Activated T-cell treated with anti-CD3 and anti-CD28 coated beads, Interleukin-2, amount 50 U/mL, for 24 hours (primary cell): ENCODE measurements around the gene AATK.

Experiments
- DNase-seq: peaks from one replicate; pipeline ENCODE4 v3.0.0-alpha.2; 2020
- H3K27ac Mint-ChIP-seq: 2 replicates; pipeline ENCODE4 v1.8.0; 2020; ENCODE audit warnings: mild to moderate bottlenecking, mixed read lengths
- H3K27me3 Mint-ChIP-seq: 2 replicates; pipeline ENCODE4 v1.8.0; 2020; ENCODE audit warnings: mixed read lengths
- H3K36me3 Mint-ChIP-seq: 2 replicates; pipeline ENCODE4 v1.8.0; 2020; ENCODE audit warnings: low read depth, mixed read lengths
- H3K4me1 Mint-ChIP-seq: 2 replicates; pipeline ENCODE4 v1.8.0; 2020; ENCODE audit warnings: low read depth, mixed read lengths
- H3K4me3 Mint-ChIP-seq: 2 replicates; pipeline ENCODE4 v1.8.0; 2020; ENCODE audit warnings: mild to moderate bottlenecking, moderate library complexity, mixed read lengths
- H3K9me3 Mint-ChIP-seq: 2 replicates; pipeline ENCODE4 v1.8.0; 2020; ENCODE audit warnings: mixed read lengths

The AATK gene

GRCh38 chr17:81109957-81110356 is 56.1 kb downstream of the AATK start:
- DNase-seq = no peak
- Mint-ChIP-seq H3K9me3 (no peaks in the 10 kb centered on the region), H3K27ac (no peak overlapping the region), H3K4me1 (peaks cover 2% of the 10 kb centered on the region), H3K4me3 (no peak overlapping the region), H3K36me3 (no peaks in the 10 kb centered on the region), H3K27me3 (no peaks in the 10 kb centered on the region)

- no peak for DNase-seq
- Mint-ChIP-seq H3K4me1 (peaks cover 2% of the 10 kb centered on the region), H3K4me3 (no peak overlapping the region), H3K27me3 (no peaks in the 10 kb centered on the region), H3K27ac (no peak overlapping the region), H3K9me3 (no peaks in the 10 kb centered on the region), H3K36me3 (no peaks in the 10 kb centered on the region)
Observed at GRCh38 chr17:81108220-81108619, 57.8 kb downstream of the AATK start.

GRCh38 chr17:81106716-81107115 is 59.3 kb downstream of the AATK start:
- Mint-ChIP-seq H3K9me3 (no peaks in the 10 kb centered on the region), H3K4me1 (peaks cover 2% of the 10 kb centered on the region), H3K27me3 (no peaks in the 10 kb centered on the region), H3K27ac (no peak overlapping the region), H3K4me3 (no peak overlapping the region), H3K36me3 (no peaks in the 10 kb centered on the region)
- DNase-seq = no peak

- Mint-ChIP-seq H3K4me1 (peaks cover 8% of the 10 kb centered on the region), H3K27me3 (no peaks in the 10 kb centered on the region)
Observed at GRCh38 chr17:81103379-81103778, 62.6 kb downstream of the AATK start.

GRCh38 chr17:81102869-81103268 is 63.2 kb downstream of the AATK start:
- no peaks in the 10 kb centered on the region for H3K36me3 Mint-ChIP-seq
- no peak overlapping the region for H3K4me3 Mint-ChIP-seq
- H3K27me3 Mint-ChIP-seq = no peaks in the 10 kb centered on the region
- no peak for DNase-seq
- H3K27ac Mint-ChIP-seq = no peak overlapping the region
- peaks cover 13% of the 10 kb centered on the region for H3K4me1 Mint-ChIP-seq
- H3K9me3 Mint-ChIP-seq = no peaks in the 10 kb centered on the region

More at GRCh38 chr17:81103379-81103778, 62.6 kb downstream of the AATK start:
- no peak for DNase-seq
- H3K27ac Mint-ChIP-seq = no peak overlapping the region
- no peak overlapping the region for H3K4me3 Mint-ChIP-seq
- H3K9me3 Mint-ChIP-seq = no peaks in the 10 kb centered on the region
- no peaks in the 10 kb centered on the region for H3K36me3 Mint-ChIP-seq

GRCh38 chr17:81102352-81102751 is 63.7 kb downstream of the AATK start:
- H3K27me3 Mint-ChIP-seq = no peaks in the 10 kb centered on the region
- H3K4me1 Mint-ChIP-seq = peaks cover 19% of the 10 kb centered on the region
- no peaks in the 10 kb centered on the region for H3K36me3 Mint-ChIP-seq
- H3K27ac Mint-ChIP-seq = no peak overlapping the region
- no peak overlapping the region for H3K4me3 Mint-ChIP-seq
- no peaks in the 10 kb centered on the region for H3K9me3 Mint-ChIP-seq
- no peak for DNase-seq

GRCh38 chr17:81101614-81102306 is 64.3 kb downstream of the AATK start:
- Mint-ChIP-seq H3K4me1 (peaks cover 23% of the 10 kb centered on the region), H3K27ac (no peak overlapping the region), H3K27me3 (no peaks in the 10 kb centered on the region), H3K4me3 (no peak overlapping the region), H3K9me3 (no peaks in the 10 kb centered on the region), H3K36me3 (no peaks in the 10 kb centered on the region)
- DNase-seq = peak; percentile 94

GRCh38 chr17:81100668-81101067 is 65.4 kb downstream of the AATK start:
- Mint-ChIP-seq H3K36me3 (no peaks in the 10 kb centered on the region), H3K27ac (no peak overlapping the region), H3K9me3 (no peaks in the 10 kb centered on the region), H3K4me1 (peaks cover 34% of the 10 kb centered on the region), H3K4me3 (no peak overlapping the region), H3K27me3 (no peaks in the 10 kb centered on the region)
- DNase-seq = no peak

GRCh38 chr17:81099888-81100287 is 66.1 kb downstream of the AATK start:
- no peak overlapping the region for H3K4me3 Mint-ChIP-seq

GRCh38 chr17:81097943-81098308 is 68.1 kb downstream of the AATK start:
- peak; percentile 46 for DNase-seq
- H3K27ac Mint-ChIP-seq = no peak overlapping the region
- H3K4me3 Mint-ChIP-seq = no peak overlapping the region
- peaks cover 7% of the 10 kb centered on the region for H3K27me3 Mint-ChIP-seq
- peaks cover 59% of the 10 kb centered on the region for H3K4me1 Mint-ChIP-seq
- H3K9me3 Mint-ChIP-seq = no peaks in the 10 kb centered on the region
- no peaks in the 10 kb centered on the region for H3K36me3 Mint-ChIP-seq

More at GRCh38 chr17:81099888-81100287, 66.1 kb downstream of the AATK start:
- peaks cover 42% of the 10 kb centered on the region for H3K4me1 Mint-ChIP-seq
- DNase-seq = no peak
- no peak overlapping the region for H3K27ac Mint-ChIP-seq
- H3K9me3 Mint-ChIP-seq = no peaks in the 10 kb centered on the region
- no peaks in the 10 kb centered on the region for H3K27me3 Mint-ChIP-seq
- H3K36me3 Mint-ChIP-seq = no peaks in the 10 kb centered on the region

GRCh38 chr17:81097134-81097942 is 68.7 kb downstream of the AATK start:
- Mint-ChIP-seq H3K4me3 (no peak overlapping the region), H3K9me3 (no peaks in the 10 kb centered on the region), H3K4me1 (peaks cover 61% of the 10 kb centered on the region), H3K27me3 (peaks cover 7% of the 10 kb centered on the region), H3K27ac (no peak overlapping the region), H3K36me3 (no peaks in the 10 kb centered on the region)
- DNase-seq = peak; percentile 75

- no peaks in the 10 kb centered on the region for H3K36me3 Mint-ChIP-seq
- peaks cover 7% of the 10 kb centered on the region for H3K27me3 Mint-ChIP-seq
- H3K4me1 Mint-ChIP-seq = peaks cover 61% of the 10 kb centered on the region
- H3K9me3 Mint-ChIP-seq = no peaks in the 10 kb centered on the region
- no peak for DNase-seq
- no peak overlapping the region for H3K27ac Mint-ChIP-seq
- H3K4me3 Mint-ChIP-seq = peak overlapping the region; percentile 2
Observed at GRCh38 chr17:81096741-81097133, 69.3 kb downstream of the AATK start.

- Mint-ChIP-seq H3K9me3 (no peaks in the 10 kb centered on the region), H3K4me3 (peak overlapping the region; percentile 55), H3K36me3 (no peaks in the 10 kb centered on the region), H3K27ac (peak overlapping the region; percentile 93), H3K4me1 (peaks cover 63% of the 10 kb centered on the region), H3K27me3 (peaks cover 7% of the 10 kb centered on the region)
- peak; percentile 71 for DNase-seq
Observed at GRCh38 chr17:81095383-81095762, 70.6 kb downstream of the AATK start.

- Mint-ChIP-seq H3K27me3 (peaks cover 7% of the 10 kb centered on the region), H3K4me1 (peaks cover 66% of the 10 kb centered on the region), H3K36me3 (no peaks in the 10 kb centered on the region), H3K9me3 (no peaks in the 10 kb centered on the region), H3K4me3 (peak overlapping the region; percentile 55), H3K27ac (peak overlapping the region; percentile 93)
- peak; percentile 96 for DNase-seq
Observed at GRCh38 chr17:81094509-81095382, 71.3 kb downstream of the AATK start.
